GM19452 (cell line): Measurements from ENCODE around the gene VPS54.

ENCODE experiments used
- ATAC-seq: cut with Tn5 transposase; IDR thresholded peaks from one replicate; pipeline ENCODE4 v1.9.1; 2021; ENCODE audit not compliant: unreplicated experiment

The VPS54 gene

DNA sequence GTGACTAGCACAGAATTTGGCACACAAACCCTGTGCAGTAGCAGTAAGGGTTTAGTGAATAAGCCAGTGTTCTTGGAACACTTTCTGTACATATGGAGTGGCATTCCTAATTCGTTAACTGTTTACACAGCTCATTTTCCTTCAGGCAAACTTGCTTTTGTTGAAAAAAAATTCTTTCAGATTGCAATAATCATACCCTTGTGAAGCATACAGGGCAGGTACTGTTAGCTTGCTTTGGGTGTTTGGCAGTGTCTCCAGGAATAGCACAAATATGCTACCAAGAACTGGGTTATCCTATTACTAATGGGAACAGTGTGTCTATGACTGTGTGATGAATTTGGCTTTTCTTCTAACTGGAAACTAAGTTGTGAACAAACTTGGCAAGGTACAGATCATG, 144.1 kb downstream of the VPS54 start:
- no peak for ATAC-seq

DNA sequence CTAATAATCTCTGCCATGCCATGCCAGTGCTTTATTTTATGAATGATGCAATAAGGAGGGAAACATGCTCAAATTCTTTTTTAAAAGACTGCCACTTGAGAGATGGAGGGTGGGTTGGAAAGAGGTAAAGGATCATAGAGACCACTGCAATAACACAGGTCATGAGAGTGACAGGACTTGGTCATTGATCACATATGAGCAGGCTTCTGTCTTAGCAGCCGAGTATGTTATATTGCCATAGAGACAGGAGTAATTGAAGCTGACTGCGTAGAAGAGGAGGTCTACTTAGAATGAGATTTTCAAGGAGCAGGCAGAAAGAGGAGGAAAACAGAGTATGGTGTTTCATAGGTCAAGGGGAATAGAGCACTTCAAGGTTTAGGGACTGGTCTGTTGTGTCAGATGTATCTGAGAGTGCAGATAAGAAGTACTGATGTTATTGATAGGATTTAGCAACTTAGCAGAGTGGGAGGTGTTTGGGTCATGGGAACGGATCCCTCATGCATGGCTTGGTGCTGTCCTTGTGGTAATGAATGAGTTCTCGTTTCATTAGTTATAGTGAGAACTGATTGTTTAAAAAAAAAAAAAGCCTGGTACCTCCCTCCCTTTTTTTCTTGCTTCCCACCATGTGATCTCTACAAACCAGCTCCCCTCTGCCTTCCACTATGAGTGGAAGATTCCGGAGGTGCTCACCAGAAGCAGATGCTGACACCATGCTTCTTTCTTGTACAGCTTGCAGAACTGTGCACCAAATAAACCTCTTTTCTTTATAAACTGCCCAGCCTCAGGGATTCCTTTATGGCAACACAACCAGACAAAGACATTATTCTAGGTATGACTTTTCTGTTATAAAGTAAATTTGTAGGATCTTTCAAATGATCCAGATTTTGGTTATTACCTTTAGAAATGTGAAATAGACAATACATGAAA, 144.8 kb downstream of the VPS54 start:
- ATAC-seq: no peak

DNA sequence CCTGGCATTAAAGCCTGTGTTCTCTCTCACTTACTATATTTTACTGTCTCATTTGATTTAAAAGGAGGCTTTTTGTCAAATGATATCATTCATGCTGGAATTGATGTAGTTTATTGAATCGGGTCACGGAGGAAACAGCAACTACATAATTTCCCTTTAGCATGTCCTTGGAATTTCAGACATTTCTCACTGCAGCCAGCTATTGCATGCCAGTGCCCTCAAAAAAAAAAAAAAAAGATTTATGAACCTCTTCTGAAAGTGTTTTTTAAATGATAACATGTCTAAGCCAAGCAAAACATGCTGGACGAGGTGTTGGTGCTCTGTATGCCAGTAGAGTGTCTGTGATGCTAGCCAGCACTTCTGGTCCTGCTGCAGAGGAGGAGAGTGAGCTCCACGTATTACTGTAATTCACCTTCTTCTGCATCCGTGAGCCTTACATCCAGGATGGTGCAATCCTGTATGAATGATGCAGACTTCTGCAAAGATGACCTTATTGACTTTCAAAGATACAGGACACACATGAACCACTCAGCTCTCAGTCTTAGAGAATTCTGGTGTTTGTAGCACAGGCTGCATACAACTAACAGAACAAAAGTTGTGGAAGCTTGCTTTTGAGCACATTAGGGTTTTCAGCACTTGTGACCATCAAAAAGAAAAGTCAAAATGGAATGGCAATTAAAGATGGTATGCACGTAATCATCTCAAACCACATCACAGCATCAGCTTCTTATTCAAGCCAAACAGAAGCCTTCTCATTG, 146.5 kb downstream of the VPS54 start:
- no peak for ATAC-seq

DNA sequence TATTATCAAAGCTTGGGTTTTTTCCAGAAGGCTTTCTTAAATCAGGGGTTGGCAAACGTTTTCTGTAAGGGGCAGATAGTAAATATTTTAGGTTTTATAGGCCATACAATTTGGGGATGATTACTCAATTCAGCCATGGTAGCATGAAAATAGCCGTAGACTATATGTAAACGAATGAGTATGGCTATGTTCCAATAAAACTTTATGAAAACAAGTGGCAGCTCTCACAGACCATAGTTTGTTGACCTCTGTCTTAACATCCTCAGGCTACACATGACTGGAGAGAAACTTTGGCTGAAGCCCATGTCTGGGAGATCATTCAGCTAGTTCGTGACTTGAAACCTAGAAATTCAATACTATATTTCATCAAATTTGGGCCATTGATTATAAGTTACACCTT, 147.4 kb downstream of the VPS54 start:
- no peak for ATAC-seq

DNA sequence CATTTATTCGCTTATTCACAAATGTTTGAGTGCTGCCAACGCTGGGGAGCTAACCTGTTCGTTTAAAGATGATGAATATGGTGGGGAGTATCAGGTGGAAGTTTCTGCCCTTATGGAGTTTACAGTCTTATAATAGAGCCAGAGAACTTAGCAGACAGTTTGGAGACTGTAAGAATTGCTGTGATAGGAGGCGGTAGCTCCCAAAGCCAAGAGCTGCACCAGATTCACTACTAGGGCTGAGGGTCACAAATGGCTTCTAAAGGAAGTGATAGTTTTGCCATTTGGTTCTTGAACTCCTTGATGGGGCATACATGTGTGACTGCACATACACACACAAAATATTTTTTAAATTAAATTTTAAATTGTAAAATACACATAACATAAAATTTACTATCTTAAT, 148.5 kb downstream of the VPS54 start:
- no peak for ATAC-seq

DNA sequence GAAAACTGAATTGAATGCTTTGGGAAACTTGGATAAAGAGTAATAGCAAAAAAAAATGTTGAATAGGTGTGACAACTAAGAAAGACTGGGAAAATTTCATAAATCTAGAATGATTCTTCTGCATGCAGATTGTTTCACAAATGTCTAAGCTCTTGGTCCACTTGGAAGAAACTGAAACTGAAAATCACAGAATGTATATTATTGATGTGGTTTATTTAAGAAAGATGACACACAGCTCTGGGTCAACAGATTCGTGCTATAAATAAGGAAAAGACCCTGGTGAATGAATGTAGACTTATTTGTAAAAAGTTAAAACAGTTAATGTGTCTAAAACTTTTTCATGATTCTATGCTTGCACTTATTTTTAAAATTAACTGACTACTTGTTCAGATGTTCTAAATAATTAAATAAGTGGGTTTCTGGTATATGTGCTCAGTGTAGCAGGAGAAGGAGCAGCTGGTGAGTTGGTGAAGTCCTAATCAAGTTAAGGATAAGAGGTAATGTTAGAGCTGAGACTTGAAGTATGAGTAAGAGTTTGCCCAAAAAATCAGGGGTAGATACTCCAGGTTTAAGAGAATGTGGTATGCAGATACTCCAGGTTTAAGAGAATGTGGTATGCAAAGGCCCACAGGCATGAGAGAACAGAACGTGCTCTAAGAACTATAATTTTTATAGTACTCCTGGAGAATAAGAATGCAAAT, 153.1 kb downstream of the VPS54 start:
- no peak for ATAC-seq

DNA sequence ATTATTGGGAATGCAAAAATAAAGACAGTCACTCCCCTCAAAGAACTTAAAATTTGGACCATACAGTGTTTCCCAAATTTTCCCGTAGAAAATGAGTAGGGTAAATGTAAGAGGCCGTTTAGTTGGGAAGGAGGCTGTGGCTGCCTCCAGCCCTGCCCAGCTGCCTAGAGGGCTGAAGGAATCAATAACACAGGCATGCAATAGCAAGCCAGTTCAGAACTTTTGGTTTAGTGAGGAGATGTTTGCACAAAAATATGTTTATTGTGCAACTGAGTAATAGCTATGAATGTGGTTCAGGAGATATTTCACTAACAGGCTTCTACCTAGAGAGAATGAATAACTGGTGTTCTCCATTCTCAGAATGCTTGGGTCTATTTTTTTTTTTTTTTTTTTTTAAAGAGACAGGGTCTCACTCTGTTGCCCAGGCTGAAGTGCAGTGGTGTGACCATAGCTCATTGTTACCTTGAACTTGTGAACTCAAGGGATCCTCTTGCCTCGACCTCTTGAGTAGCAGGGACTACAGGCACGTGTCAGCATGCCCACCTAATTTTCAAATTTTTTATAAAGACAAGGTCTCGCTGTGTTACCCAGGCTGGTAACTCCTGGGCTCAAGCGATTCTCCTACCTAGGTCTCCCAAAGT, 153.9 kb downstream of the VPS54 start:
- ATAC-seq: no peak

DNA sequence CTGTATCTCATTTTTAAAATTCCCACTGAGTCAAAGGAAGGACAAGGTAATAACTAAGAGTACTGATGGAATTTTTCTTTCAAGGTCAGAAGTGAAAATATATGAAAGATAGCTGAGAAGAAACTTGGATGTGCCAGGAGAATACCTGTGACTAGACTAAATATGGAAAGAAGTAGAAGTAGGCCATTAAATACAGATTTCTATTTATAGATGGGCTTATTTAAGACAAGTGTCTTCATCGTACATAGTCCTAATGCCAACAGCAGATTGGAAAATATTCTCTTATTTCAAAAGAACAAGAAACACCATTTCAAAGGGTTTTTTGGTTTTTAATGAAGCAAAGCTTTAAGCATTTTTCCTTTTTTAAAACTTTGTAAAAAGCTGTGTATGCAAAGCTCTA, 155.5 kb downstream of the VPS54 start:
- ATAC-seq: no peak

DNA sequence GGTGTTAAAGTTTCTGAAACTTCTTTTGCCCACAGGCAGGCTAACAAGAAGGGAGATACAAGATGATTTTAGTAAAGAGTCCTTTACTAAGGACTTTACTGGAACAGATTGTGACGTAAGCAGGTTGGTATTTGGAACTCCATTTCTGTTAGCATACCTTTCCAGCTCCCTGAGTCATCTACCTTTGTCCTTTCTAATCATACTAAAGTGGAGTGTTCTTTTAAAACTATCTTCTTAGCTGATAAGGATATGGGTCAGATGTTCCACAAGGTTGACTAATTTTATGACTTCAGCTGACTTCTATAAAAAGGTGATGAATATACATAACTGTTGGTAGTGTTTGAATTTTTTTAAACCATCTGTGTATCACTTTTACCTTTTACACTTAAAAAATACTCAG, 156.4 kb downstream of the VPS54 start:
- no peak for ATAC-seq

DNA sequence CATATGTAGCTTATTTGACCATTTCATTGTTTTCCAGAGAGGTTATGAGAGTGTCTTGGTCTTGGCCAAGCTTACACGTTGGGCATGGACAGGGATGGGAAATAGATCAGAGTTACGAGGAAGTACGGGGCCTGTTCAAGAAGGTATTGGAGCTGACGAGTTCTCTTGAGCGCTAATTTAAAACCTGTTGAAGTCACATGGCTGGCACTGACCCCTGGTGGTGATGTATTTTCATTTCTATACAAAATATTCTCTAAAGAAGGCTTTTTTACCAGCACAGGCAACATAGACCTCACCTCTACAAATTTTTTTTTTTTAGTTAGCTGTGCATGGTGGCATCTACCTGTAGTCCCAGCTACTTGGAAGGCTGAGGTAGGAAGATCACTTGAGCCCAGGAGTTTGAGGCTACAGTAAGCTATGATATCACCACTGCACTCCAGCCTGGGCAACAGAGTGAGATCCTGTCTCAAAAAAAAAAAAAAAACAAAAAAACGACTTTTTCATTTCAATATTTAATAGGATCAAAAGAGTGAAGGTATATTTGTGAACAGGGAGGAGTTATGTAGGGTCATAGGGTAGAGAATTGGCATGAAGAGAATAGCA, 157.9 kb downstream of the VPS54 start:
- ATAC-seq: no peak

DNA sequence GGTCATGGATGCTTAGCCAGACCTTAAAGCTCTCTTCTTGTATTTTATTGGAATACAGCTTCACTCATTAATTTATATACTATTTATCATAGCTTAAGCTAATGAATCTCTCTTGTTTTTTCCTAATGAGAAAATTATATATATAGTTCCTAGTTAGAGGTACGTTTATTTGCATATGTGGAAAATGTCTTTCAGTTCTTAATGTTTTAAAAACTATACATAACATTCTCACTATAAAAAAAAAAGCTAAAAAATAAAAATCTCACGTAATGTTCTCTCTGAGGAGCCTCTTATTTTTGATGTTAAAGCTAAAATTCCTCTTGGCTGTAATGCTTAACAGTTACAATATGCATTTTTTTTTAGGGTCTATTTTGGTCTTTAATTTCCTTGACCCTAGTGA, 160.9 kb downstream of the VPS54 start:
- no peak for ATAC-seq

DNA sequence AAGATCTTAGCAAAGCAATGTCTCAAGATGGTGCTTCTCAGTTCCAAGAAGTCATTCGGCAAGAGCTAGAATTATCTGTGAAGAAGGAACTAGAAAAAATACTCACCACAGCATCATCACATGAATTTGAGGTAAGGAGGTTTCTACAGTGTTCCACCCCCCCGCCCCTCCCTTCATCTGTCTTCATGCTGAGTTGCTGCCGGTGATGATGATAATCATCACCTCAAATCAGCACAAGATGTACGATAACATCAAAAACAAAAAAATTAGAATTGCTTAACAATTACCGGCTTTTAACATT, 163.0 kb downstream of the VPS54 start:
- no peak for ATAC-seq

DNA sequence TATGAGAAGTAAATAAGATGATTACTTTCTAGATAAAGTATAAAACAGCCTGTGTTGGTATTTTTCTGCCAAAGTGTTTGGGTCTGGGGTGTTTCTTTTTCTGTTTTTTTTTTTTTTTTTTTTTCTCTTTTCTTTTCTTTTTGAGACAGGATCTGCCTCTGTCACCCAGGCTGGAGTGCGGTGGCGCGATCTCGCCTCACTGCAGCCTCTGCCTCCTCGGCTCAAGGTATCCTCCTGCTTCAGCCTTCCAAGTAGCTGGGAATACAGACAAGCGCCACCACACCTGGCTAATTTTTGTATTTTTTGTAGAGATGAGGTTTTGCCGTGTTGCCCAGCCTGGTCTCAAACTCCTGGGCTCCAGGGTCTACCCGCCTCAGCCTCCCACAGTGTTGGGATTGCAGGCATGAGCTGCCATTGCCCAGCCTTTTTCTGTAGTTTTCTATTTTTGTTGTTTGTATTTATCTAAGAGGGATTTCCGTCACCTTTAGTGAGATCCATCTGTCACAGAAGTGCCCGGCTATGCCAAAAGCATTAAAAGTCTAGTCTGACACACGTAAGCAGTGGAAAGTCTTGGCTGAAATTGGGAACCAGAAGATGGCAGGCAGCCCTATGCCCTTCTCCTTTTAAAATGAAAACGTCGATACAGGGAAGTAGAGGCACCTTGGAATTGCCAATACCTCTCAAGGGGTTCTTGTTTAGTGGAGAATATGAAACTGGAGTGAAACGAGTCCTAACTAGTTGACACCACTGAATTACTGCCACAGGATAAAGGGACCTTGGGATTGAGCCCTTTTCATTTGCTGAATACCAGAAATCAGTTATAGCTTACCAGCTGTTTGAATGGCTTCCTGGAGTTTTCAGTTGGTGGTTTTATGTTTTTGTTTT, 163.6 kb downstream of the VPS54 start:
- no peak for ATAC-seq

DNA sequence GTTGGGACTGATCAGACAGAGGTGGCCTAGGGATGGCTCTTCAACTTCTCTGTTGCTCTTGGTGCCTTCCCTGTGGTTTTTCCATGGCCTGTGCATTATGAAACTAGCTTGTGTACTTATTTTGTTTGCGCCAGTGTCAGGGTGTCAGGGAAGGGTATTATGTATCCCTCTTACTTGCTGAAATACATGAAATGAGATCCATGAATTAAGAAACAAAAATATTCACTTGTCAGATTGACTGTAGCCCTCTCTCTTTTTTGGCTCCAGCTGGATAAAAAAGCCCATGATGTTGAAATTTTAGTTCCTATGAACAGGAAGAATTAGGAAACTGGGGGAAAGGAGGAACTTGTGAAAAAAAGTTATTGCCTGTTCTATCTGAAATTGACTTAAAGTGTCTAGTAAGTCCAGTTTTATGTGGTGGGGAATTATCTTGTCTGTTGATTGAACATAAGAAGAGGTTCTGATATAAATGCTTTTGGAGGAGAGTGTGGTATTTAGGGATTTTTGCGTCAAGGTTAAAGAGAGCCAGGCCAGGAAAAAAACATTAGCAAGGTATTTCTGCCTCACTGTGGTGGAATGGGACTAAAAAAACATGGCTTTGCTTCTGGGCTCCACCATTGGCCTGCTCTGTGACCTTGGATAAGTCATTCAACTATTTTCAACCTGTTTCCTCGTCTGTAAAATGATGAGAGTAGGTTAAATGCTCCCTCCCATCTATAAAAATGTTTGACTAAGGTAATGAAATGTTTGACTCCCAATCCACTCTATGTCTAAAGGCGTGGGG, 165.5 kb downstream of the VPS54 start:
- no peak for ATAC-seq

DNA sequence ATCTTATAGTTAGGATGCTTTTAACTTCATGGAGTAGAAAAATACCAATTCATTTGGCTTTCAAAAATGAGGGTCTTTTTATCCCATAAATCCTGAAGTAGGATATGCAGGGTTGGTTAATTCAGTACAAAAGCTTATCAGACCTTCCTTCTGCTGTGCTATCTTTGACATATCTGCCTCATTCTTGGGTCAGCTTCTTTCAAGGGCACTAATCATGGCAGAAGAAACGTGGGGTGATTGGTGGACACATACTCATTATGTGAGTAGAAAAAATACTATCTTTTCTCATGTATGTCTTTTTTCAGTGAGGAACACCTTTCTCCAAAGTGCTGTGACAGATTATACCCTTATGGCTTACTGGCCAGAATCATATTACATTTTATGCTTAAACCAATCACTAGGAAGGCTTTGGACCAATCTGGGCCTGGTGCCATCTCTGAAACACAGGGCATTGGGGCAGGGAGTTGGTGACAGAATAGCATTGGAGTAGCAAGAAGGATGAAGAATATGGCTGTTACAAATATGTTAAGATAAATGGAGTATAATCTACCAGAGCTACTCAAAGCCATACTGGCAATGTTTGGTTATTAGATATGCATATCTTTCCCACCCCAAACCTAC, 167.4 kb downstream of the VPS54 start:
- no peak for ATAC-seq

DNA sequence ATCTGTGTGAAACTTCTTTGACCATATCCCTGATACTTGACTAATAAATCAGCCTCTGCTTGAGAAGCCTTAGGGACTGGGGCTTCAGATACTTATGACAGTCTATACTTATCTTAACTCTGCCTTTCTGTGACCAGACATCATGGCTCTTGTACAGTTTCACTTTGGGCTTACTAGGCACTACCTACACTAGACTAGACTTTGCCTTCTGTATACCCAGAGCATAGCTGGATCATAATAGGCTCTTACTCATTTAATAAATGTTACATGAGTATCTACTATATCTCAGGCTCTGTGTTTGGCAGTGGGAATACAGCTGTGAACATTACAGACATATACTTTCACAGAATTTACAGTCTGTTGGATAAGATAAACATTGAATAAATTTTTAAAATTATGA, 168.6 kb downstream of the VPS54 start:
- ATAC-seq: no peak

DNA sequence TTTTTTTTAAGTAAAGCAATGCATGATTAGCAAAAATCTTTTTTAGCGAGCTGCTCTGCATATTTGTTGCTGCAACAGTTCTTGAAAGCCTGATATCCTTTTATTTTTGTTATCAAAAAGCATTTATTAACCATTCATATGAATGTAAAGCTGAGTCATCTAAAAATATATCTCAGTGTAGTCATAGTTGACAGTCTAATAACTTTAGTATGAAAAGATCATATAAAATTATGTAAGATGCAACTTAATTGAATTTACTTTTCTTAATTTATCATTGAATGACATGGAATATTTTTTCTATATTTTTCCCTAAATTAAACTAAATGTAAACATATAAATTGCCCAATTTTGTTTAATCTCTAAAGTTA, 169.0 kb downstream of the VPS54 start:
- no peak for ATAC-seq

DNA sequence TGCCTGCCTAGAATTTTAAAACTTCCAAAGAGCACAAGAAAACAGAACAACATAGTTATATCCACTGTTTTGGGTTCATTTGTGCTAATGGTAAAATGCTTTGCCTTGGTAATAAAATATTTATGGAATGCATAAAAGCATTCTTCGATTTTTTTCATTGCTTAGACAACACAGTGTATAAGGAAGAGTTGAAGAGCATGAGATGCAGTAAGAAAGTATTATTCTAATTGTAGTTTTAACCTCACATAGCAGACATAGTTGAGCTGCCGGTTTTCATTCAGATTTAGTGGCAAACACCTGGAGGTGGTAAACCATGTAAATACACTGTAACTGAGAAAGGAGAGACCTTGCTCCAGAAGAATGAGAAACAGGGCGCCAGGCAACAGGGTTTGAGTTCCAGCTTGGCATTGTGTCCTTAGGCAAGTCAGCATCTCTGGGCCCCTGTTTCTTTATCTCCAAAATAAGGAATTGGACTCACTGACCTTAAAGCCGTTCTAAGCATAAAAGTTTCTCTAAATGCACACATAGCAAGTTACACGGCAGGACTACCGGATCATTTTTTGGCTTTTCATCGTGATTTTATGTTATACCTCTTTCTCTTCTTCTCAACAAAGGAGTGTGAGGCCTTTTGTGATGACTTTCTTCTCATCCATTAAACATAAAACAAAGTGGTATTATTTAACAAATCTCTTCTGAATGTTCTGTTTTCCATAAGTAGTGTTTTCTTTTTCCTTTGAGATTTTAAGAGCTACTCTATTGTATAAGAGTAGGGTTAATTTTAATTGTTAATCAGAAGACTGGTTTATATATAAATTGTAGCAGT, 169.6 kb downstream of the VPS54 start:
- ATAC-seq: no peak
